GM12878 (cell line): ENCODE results near the gene DISP3. TPM values are rescaled to one million over a fixed set of nuclear protein-coding genes. Genes with fewer than 3 reads are reported as not detected.

Source experiments
- ATAC-seq: fragments of 200-7000 bp; cut with Tn5 transposase; 3 replicates; pipeline ENCODE4 v1.9.1; 2020; ENCODE audit warnings: mild to moderate bottlenecking, moderate library complexity
- BruUV-seq: library from RNA; stranded (reverse); fragments of 400-500 nt; replicated peaks from 2 replicates; lab custom pipeline; 2021; lab: Mats Ljungman, UMichigan
- CTCF ChIA-PET: fragments of 300-600 bp; sonication (Branson Sonifier 250); formaldehyde crosslinking; extraction: SDS; loops from one replicate; lab custom pipeline; 2021; ENCODE audit warnings: inconsistent platforms; lab: Yijun Ruan, JAX
- POLR2A ChIA-PET: fragments of 350-600 bp; formaldehyde crosslinking; extraction: SDS; loops from one replicate; lab custom pipeline; 2021; ENCODE audit warnings: inconsistent platforms; lab: Charles Lee
- RAD21 ChIA-PET: fragments of 300-600 bp; sonication (Branson Sonifier 250); formaldehyde crosslinking; loops from one replicate; lab custom pipeline; 2023; ENCODE audit warnings: antibody characterized with exemption; ENCODE audit not compliant: unreplicated experiment; lab: Charles Lee
- SMC1A ChIA-PET: fragments of 300-600 bp; sonication (Branson Sonifier 250); formaldehyde crosslinking; loops from one replicate; lab custom pipeline; 2023; ENCODE audit not compliant: unreplicated experiment, uncharacterized antibody; lab: Charles Lee
- DNase-seq: peaks from one replicate; pipeline ENCODE4 v3.0.0-alpha.2; 2011; ENCODE audit warnings: low read depth, low spot score
- FAIRE-seq: peaks from 3 replicates; lab custom pipeline; 2011; peaks lifted over from hg19 to GRCh38; lab: Jason Lieb, UNC
- H2AFZ ChIP-seq: 2 replicates; pipeline ENCODE4 v1.6.0; 2011; ENCODE audit warnings: low read depth, low read length, control low read depth; ENCODE audit not compliant: control insufficient read depth
- H3K27ac ChIP-seq: 2 replicates; pipeline ENCODE4 v1.5.1; 2011; ENCODE audit warnings: control low read depth; ENCODE audit not compliant: control insufficient read depth, insufficient read depth
- H3K27me3 ChIP-seq, 2 experiments: replicated peaks in 1 of 2; 2 replicates each; pipeline versions ENCODE4 v1.6.0 to v1.6.1; 2011; ENCODE audit warnings: low read length in 1 of 2; ENCODE audit not compliant: control insufficient read depth in 2 of 2, insufficient read depth in 2 of 2
- H3K36me3 ChIP-seq, 2 experiments: 2 replicates each; pipeline ENCODE4 v1.5.1; 2011; ENCODE audit warnings: low read length in 1 of 2; ENCODE audit not compliant: control insufficient read depth in 2 of 2, insufficient read depth in 2 of 2
- H3K4me1 ChIP-seq: 2 replicates; pipeline ENCODE4 v1.6.1; 2011; ENCODE audit warnings: mild to moderate bottlenecking, low read length, moderate library complexity, mixed read lengths; ENCODE audit not compliant: control insufficient read depth, insufficient read depth
- H3K4me2 ChIP-seq: 2 replicates; pipeline ENCODE4 v1.6.0; 2011; ENCODE audit warnings: control low read depth; ENCODE audit not compliant: control insufficient read depth, insufficient read depth
- H3K4me3 ChIP-seq: fragments of 200-600 bp; sonication (generic); 2 replicates; pipeline ENCODE4 v1.5.1; 2016
- H3K79me2 ChIP-seq: 2 replicates; pipeline ENCODE4 v1.6.0; 2011; ENCODE audit warnings: low read length; ENCODE audit not compliant: control insufficient read depth, insufficient read depth
- H3K9ac ChIP-seq: 2 replicates; pipeline ENCODE4 v1.8.0; 2011; ENCODE audit warnings: low read length, control low read depth, mixed read lengths; ENCODE audit not compliant: control insufficient read depth, insufficient read depth
- H3K9me3 ChIP-seq: replicated peaks from 3 replicates; pipeline ENCODE4 v1.5.1; 2011; ENCODE audit warnings: mild to moderate bottlenecking, low read length; ENCODE audit not compliant: control insufficient read depth, insufficient read depth
- H4K20me1 ChIP-seq: 2 replicates; pipeline ENCODE4 v1.6.0; 2011; ENCODE audit not compliant: control insufficient read depth, insufficient read depth
- CBX5 ChIP-seq: sonication (generic); IDR thresholded peaks from 2 replicates; pipeline ENCODE4 v1.6.1; 2016; ENCODE audit warnings: low read depth, moderate library complexity, mild to moderate bottlenecking, inconsistent platforms
- CHD1 ChIP-seq: IDR thresholded peaks from 2 replicates; pipeline ENCODE4 v1.6.1; 2012; ENCODE audit warnings: low read depth, low read length, improper control_type of control experiment
- CHD4 ChIP-seq: fragments of 200-600 bp; sonication (generic); IDR thresholded peaks from 2 replicates; pipeline ENCODE4 v1.6.1; 2016; ENCODE audit warnings: mild to moderate bottlenecking
- E2F4 ChIP-seq: IDR thresholded peaks from 2 replicates; pipeline ENCODE4 v1.6.1; 2012; ENCODE audit warnings: low read depth, low read length, improper control_type of control experiment
- HDAC2 ChIP-seq: fragments of 200-600 bp; sonication (generic); IDR thresholded peaks from 2 replicates; pipeline ENCODE4 v1.6.1; 2017
- HDAC6 ChIP-seq: fragments of 200-600 bp; sonication (generic); IDR thresholded peaks from one replicate; pipeline ENCODE4 v1.8.0; 2017; ENCODE audit warnings: antibody characterized with exemption; ENCODE audit not compliant: unreplicated experiment
- IKZF2 ChIP-seq, 2 experiments: fragments of 450-650 bp; IDR thresholded peaks; 2 replicates each; pipeline ENCODE4 v1.6.1; 2017; ENCODE audit warnings: mild to moderate bottlenecking in 2 of 2, moderate library complexity in 2 of 2
- NFYA ChIP-seq: IDR thresholded peaks from 2 replicates; pipeline ENCODE4 v1.6.1; 2011; ENCODE audit warnings: low read depth, mild to moderate bottlenecking, low read length, improper control_type of control experiment, borderline replicate concordance
- PAX5 ChIP-seq: IDR thresholded peaks from 2 replicates; pipeline ENCODE4 v1.6.1; 2011; ENCODE audit warnings: low read depth, low read length, borderline replicate concordance
- RFX5 ChIP-seq: IDR thresholded peaks from 2 replicates; pipeline ENCODE4 v1.6.1; 2011; ENCODE audit warnings: low read depth, low read length, improper control_type of control experiment
- ZBED1 ChIP-seq: IDR thresholded peaks from 2 replicates; pipeline ENCODE4 v1.6.1; 2016; ENCODE audit warnings: borderline replicate concordance
- ZNF207 ChIP-seq: fragments of 450-650 bp; IDR thresholded peaks from 2 replicates; pipeline ENCODE4 v1.6.1; 2014; ENCODE audit warnings: antibody characterized with exemption, mild to moderate bottlenecking, borderline replicate concordance
- ZNF217 ChIP-seq: fragments of 450-650 bp; IDR thresholded peaks from 2 replicates; pipeline ENCODE4 v1.6.1; 2017; ENCODE audit warnings: antibody characterized with exemption, mild to moderate bottlenecking
- WGBS: methylation state at CpG from one replicate; pipeline ENCODE4 v1.1.6; 2016; ENCODE audit warnings: low lambda C conversion rate; ENCODE audit not compliant: insufficient replicate concordance, insufficient coverage; ENCODE audit errors: missing lambda C conversion rate; 5-methylcytosine and 5-hydroxymethylcytosine counted together
- in situ Hi-C: fragments of 300-500 bp; cut with MboI; formaldehyde crosslinking; loops from 9 replicates; pipeline ENCODE4 v1.14.3; 2018; ENCODE audit warnings: mixed read lengths
- intact Hi-C: fragments of 100-400 bp; cut with micrococcal nuclease; formaldehyde crosslinking; loops from one replicate; pipeline ENCODE4 v1.14.2; 2022; ENCODE audit not compliant: unreplicated experiment
- polyA plus RNA-seq, 11 experiments: library from polyadenylated mRNA; depleted of rRNA in 4 of 11; unstranded in 6 of 11; stranded (reverse) in 5 of 11; fragments of >200 nt; fragmentation: Nextera tagmentation in 4 of 11; fragmentation: Illumina TruSeq in 1 of 11; extraction: Ambion mirVana in 4 of 11; extraction: Trizol in 1 of 11; gene quantifications; 1 replicate in 1 of 11; 2 replicates in 10 of 11; pipeline versions ENCODE4 v1.2.1 to v1.2.3, GENCODE V29; 2011 to 2016; ENCODE audit warnings: inconsistent platforms in 2 of 11, missing spikeins in 2 of 11, low read depth in 1 of 11
- total RNA-seq, 4 experiments: library from RNA; depleted of rRNA in 3 of 4; stranded (reverse); fragments of >200 nt in 3 of 4; fragmentation: Illumina TruSeq in 1 of 4; extraction: Trizol in 1 of 4; gene quantifications; 2 replicates each; pipeline versions ENCODE4 v1.2.1 to v1.2.3, GENCODE V29; 2013 to 2021

The DISP3 gene
- total and polyA plus RNA-seq, 10 of the 15 experiments (the other 5 are each of a cell fraction or from before 2014, with no cell fraction given), result under 0.01 to 0.18 (median 0.09) TPM; not detected in 2

- no peak for TF ChIP-seq E2F4
- TF ChIP-seq HDAC6, result no peak
- no peak for TF ChIP-seq ZNF207
- no peak for TF ChIP-seq CHD4
- no peak for TF ChIP-seq PAX5
- no peak for TF ChIP-seq ZBED1
- TF ChIP-seq RFX5, result no peak
- no peak for TF ChIP-seq HDAC2
- no peak for TF ChIP-seq ZNF217
These were observed 63.0 kb downstream of the DISP3 start (continued) for GRCh38 chr1:11541956-11542355.

GRCh38 chr1:11543392-11543791 lies 64.4 kb downstream of the DISP3 start:
- Histone ChIP-seq H3K79me2 (no peaks in the 10 kb centered on the region), H3K36me3 (no peaks in the 10 kb centered on the region), H3K9ac (no peak overlapping the region), H3K9me3 (no peaks in the 10 kb centered on the region), H3K27me3 (peaks cover 0 to 4% of the 10 kb centered on the region in 2 experiments; a peak in 1 of 4 replicates), H3K4me3 (no peak overlapping the region), H4K20me1 (no peaks in the 10 kb centered on the region), H3K4me2 (no peak overlapping the region), H2AFZ (no peak overlapping the region), H3K27ac (no peak overlapping the region), H3K4me1 (no peaks in the 10 kb centered on the region)
- no peak for FAIRE-seq
- BruUV-seq, result no TSS peak
- ChIA-PET SMC1A (interaction anchor here (0.6 kb wide), 1 partner anchor 420 kb away, joined by 3 read pairs; no protein-coding TSS in a partner anchor), CTCF (no interaction called here), RAD21 (no interaction called here), POLR2A (no interaction called here)
- no peak for ATAC-seq
- TF ChIP-seq IKZF2 (IDR thresholded peaks at IDR 0.05) (no peak), NFYA (no peak), CBX5 (no peak), CHD1 (no peak)
- in situ Hi-C loops, result no loop called here
- WGBS, result 2% methylated on average over 4 of the region's 4 CpGs
- DNase-seq, result no peak
- intact Hi-C loops, result no loop called here
